Measurements from ENCODE around the gene GOLGA6L2. TPM values are rescaled to one million over a fixed set of nuclear protein-coding genes. Genes with fewer than 3 reads are reported as not detected.
"Not testable (repeated sequence)": the region's sequence is repeated elsewhere in the genome, so short reads cannot be mapped to it uniquely, and the experiment has no call there.

Gene GOLGA6L2
- total RNA-seq, 1 donor from 2014 or later = not detected

DNA sequence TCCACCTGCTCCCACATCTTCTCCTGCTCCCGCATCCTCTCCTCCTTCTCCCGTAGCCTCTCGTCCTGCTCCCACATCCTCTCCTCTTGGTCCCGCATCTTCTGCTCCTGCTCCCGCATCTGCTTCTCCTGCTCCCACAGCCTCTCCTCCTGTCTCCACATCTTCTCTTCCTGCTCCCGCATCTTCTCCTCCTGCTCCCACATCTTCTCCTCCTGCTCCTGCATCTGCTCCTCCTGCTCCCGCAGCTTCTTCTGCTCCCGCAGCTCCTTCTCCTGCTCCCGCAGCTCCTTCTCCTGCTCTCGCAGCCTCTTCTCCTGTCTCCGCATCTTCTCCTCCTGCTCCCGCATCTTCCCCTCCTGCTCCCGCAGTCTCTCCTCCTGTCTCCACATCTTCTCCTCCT, 5.8 kb downstream of the GOLGA6L2 start:
- no peaks in the 10 kb centered on the region for H3K27me3 Mint-ChIP-seq (ENCODE audit: low read depth)
- no peaks in the 10 kb centered on the region for H3K4me1 Mint-ChIP-seq (ENCODE audit: low read depth)
- no peak overlapping the region for H3K27ac Mint-ChIP-seq
- no peaks in the 10 kb centered on the region for H3K36me3 Mint-ChIP-seq (ENCODE audit: low read depth)
- intact Hi-C loops (cut with micrococcal nuclease) = no loop called here
- H3K9me3 Mint-ChIP-seq = no peaks in the 10 kb centered on the region
- no peak overlapping the region for H3K4me3 Mint-ChIP-seq (ENCODE audit: low read depth)
- no peak for DNase-seq (ENCODE audit: low spot score)

DNA sequence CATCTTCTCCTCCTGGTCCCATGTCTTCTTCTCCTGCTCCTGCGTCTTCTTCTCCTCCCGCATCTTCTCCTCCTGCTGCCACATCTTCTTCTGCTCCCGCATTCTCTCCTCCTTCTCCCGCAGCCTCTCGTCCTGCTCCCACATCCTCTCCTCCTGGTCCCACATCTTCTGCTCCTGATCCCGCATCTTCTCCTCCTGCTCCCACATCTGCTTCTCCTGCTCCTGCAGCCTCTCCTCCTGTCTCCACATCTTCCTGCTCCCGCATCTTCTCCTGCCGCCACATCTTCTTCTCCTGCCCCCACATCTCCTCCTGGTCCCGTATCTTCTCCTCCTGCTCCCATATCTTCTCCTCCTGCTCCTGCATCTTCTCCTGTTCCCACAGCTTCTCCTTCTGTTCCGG, 6.4 kb downstream of the GOLGA6L2 start:
- H3K27me3 Mint-ChIP-seq (ENCODE audit: low read depth) = no peaks in the 10 kb centered on the region
- H3K27ac Mint-ChIP-seq = no peak overlapping the region
- intact Hi-C loops (cut with micrococcal nuclease) = no loop called here
- no peaks in the 10 kb centered on the region for H3K4me1 Mint-ChIP-seq (ENCODE audit: low read depth)
- H3K9me3 Mint-ChIP-seq = no peaks in the 10 kb centered on the region
- H3K36me3 Mint-ChIP-seq (ENCODE audit: low read depth) = no peaks in the 10 kb centered on the region
- DNase-seq (ENCODE audit: low spot score) = no peak
- H3K4me3 Mint-ChIP-seq (ENCODE audit: low read depth) = no peak overlapping the region

DNA sequence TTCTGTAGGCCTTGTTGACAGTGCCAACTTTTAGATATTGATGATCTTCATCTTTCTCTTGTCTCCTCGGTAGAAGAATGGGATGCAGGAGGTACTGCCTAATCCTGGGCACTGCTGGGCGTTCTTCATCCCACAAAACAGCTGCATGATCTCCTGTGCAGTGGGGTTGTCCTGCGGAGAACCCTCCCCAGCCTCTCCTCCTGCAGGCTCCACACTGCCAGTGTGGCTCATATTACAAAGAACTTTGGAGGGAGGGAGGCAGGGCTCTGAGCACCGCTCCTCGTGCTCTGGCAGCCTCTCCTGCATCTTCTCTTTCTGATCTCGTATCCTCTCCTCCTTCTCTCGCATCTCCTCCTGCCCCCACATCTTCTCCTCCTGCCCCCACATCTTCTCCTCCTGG, 7.5 kb downstream of the GOLGA6L2 start:
- intact Hi-C loops (cut with micrococcal nuclease) = no loop called here
- no peaks in the 10 kb centered on the region for H3K4me1 Mint-ChIP-seq (ENCODE audit: low read depth)
- H3K4me3 Mint-ChIP-seq (ENCODE audit: low read depth) = no peak overlapping the region
- H3K36me3 Mint-ChIP-seq (ENCODE audit: low read depth) = no peaks in the 10 kb centered on the region
- DNase-seq (ENCODE audit: low spot score) = no peak
- H3K27ac Mint-ChIP-seq = no peak overlapping the region
- H3K9me3 Mint-ChIP-seq = no peaks in the 10 kb centered on the region
- no peaks in the 10 kb centered on the region for H3K27me3 Mint-ChIP-seq (ENCODE audit: low read depth)

DNA sequence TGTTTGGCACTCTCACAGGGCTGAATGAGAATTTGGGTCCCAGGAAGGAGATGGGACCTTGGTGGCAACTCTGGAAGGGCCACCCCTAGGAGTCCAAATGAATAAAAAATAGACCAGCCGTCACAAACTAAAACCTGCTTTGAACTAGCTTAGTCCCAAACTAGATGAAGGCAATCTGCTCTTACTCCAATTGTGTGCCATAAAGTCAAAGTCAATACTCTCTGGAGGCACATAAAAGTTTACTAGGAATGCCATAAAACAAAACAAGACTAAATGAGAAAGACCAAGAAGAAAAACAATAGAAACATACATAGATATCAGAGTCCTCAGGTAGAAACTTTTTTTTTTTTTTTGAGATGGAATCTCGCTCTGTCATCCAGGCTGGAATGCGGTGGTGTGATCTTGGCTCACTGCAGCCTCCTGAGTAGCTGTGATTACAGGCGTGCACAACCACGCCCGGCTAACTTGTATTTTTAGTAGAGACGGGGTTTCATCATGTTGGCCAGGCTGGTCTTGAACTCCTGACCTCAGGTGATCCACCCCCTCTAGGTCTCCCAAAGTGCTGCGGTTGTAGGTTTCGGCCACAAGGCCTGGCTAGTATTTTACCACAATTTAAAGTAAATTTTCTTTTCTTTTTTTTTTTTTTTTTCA, 8.1 kb downstream of the GOLGA6L2 start:
- H3K9me3 Mint-ChIP-seq = no peaks in the 10 kb centered on the region
- H3K27ac Mint-ChIP-seq = no peak overlapping the region
- DNase-seq (ENCODE audit: low spot score) = no peak
- H3K4me3 Mint-ChIP-seq (ENCODE audit: low read depth) = no peak overlapping the region
- no peaks in the 10 kb centered on the region for H3K4me1 Mint-ChIP-seq (ENCODE audit: low read depth)
- intact Hi-C loops (cut with micrococcal nuclease) = no loop called here
- no peaks in the 10 kb centered on the region for H3K27me3 Mint-ChIP-seq (ENCODE audit: low read depth)
- no peaks in the 10 kb centered on the region for H3K36me3 Mint-ChIP-seq (ENCODE audit: low read depth)

DNA sequence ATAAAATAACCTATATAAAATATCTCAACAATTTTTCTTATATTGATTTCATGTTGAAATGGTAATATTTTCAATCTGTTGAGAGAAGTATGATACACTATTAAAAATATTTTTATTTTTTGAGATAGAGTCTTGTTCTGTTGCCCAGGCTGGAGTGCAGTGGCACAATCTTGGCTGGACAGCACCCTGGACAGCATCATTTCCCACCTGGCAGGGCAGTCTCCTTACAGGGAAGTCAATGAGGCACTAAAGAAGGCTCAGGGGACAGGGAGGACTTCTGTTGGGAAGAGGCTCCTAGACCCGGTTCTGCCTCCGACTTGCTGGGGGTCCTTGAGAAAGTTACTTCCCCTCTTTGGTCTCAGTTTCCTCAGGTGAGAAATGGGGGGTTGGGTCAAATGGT, 9.4 kb downstream of the GOLGA6L2 start:
- Mint-ChIP-seq H3K4me3 (ENCODE audit: low read depth) (no peak overlapping the region), H3K27ac (no peak overlapping the region), H3K4me1 (ENCODE audit: low read depth) (no peaks in the 10 kb centered on the region), H3K36me3 (ENCODE audit: low read depth) (no peaks in the 10 kb centered on the region), H3K27me3 (ENCODE audit: low read depth) (no peaks in the 10 kb centered on the region), H3K9me3 (no peaks in the 10 kb centered on the region)
- intact Hi-C loops (cut with micrococcal nuclease) = no loop called here
- DNase-seq (ENCODE audit: low spot score) = no peak

DNA sequence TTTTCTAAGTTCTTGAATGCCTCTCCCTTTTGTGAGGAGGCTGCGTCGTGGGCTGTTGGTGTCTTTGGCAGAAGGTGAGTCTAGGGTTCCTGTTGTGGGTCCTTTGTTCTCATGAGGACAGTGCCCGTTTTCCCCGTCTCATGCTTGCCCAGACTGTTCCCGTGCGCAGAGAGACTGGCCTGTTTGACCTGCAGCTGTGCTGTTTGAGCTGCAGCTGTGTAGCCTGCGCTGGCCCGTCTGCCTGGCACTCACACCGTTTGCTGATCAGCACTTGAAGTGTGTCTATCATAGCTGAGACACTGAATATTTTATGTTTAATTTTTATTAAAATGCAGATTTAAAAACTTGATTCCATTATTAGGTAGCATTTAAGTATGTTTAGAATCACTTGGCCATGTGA, 9.9 kb downstream of the GOLGA6L2 start:
- Mint-ChIP-seq H3K27ac (no peak overlapping the region), H3K4me1 (ENCODE audit: low read depth) (no peaks in the 10 kb centered on the region), H3K27me3 (ENCODE audit: low read depth) (no peaks in the 10 kb centered on the region), H3K9me3 (no peaks in the 10 kb centered on the region), H3K4me3 (ENCODE audit: low read depth) (no peak overlapping the region), H3K36me3 (ENCODE audit: low read depth) (no peaks in the 10 kb centered on the region)
- intact Hi-C loops (cut with micrococcal nuclease) = no loop called here
- DNase-seq (ENCODE audit: low spot score) = no peak

DNA sequence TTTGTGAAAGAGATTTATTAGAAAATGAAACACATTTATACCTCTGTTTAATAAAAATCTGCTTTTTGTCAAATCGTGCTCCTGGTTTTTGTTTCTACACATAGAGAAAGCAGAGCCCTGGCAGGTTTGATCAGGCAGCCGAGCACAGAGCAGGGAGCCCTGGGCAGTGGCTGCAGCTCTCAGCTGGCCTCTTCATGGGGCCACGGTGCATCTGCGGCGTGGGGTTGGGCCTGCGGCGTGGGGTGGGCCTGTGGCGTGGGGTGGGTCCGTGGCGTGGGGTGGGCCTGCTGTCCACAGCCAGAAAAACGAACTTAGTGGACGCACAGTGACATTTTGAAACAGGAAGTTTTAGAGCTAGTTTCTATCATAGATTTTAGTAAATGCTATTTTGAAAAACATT, 10.6 kb downstream of the GOLGA6L2 start:
- H3K4me1 Mint-ChIP-seq (ENCODE audit: low read depth) = no peaks in the 10 kb centered on the region
- no peak overlapping the region for H3K27ac Mint-ChIP-seq
- no peaks in the 10 kb centered on the region for H3K9me3 Mint-ChIP-seq
- no peak overlapping the region for H3K4me3 Mint-ChIP-seq (ENCODE audit: low read depth)
- no peaks in the 10 kb centered on the region for H3K27me3 Mint-ChIP-seq (ENCODE audit: low read depth)
- H3K36me3 Mint-ChIP-seq (ENCODE audit: low read depth) = no peaks in the 10 kb centered on the region
- DNase-seq (ENCODE audit: low spot score) = no peak
- intact Hi-C loops (cut with micrococcal nuclease) = no loop called here

DNA sequence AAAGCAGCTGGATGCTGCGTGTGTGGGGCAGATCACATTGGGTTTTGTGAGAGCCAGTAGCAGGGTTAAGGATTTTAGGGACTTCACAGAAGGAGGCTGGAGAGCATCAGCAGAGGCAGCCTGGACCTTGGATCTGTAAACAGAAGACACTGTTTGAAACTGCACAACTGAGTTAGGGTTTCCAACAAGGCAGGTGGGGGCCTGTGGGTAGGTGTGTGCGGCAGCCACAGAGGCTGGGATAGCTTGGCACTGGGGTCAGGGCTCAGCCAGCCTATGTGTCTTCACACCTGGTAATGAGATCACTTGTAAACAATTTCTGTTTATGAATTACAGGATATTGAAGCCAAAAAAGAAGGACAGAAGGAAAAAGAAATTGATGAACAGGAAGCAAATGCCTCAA, 12.3 kb downstream of the GOLGA6L2 start:
- H3K4me3 Mint-ChIP-seq (ENCODE audit: low read depth); intact Hi-C loops (cut with micrococcal nuclease); H3K36me3 Mint-ChIP-seq (ENCODE audit: low read depth); DNase-seq (ENCODE audit: low spot score); H3K27ac Mint-ChIP-seq; H3K9me3 Mint-ChIP-seq; H3K4me1 Mint-ChIP-seq (ENCODE audit: low read depth); H3K27me3 Mint-ChIP-seq (ENCODE audit: low read depth): not testable (repeated sequence)

DNA sequence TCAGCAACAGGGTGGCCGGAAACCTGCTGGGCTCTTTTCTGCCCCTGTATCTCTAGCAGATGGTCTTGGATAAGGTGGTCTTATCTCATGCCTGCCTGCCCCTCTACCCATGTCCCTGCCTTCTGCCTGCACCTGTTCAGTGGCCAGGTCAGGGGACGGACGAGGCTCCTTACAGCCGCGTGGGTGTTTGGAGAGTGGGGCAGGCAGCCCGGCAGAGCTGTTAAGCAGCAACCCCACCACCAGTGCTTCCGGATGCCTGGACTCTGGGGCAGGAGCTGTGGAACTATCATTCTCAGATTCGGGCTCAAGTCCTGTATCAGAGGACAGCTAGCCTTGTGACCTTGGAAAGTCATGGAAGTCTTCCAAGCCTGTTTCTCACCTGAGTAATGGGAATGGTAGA, 21.7 kb downstream of the GOLGA6L2 start:
- H3K4me1 Mint-ChIP-seq (ENCODE audit: low read depth); H3K36me3 Mint-ChIP-seq (ENCODE audit: low read depth); H3K27me3 Mint-ChIP-seq (ENCODE audit: low read depth); DNase-seq (ENCODE audit: low spot score); H3K9me3 Mint-ChIP-seq; intact Hi-C loops (cut with micrococcal nuclease); H3K4me3 Mint-ChIP-seq (ENCODE audit: low read depth); H3K27ac Mint-ChIP-seq: not testable (repeated sequence)

DNA sequence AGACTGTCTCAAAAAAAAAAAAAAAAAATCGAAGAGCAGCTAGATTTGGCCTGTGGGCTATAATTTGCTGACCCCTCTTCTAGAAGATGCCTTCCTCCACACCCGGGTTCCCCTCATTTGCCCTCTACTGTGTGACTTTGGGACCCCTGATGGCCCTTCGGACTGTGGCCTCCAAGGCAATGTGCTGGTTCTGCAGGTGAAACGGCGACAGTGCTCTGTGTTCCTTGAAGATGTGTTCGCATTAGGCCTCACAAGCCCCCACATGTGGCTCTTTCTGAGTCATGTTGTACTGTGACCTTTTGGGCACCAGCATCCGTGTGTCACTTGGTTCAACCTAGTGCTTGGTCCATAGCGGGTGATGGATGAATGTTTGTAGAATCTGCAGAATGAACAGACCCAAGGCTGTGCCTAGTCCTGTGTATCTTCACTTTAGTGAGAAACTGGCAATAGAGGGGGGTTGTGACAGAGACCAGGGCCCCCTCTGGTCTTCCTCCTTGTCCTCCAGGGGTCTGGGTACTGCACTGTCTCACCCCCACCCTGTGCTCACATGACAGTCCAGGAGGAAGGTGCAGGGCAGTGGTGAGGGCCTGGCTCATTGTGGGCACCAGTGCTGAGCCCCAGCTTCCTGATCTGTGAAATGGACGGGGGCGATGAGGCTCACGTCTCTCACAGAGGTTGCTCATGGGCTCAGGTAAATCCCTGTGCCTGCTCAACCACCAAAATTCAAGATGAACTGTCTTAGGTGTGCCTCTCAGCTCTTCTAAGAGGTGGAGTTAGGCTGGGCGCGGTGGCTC, 22.7 kb downstream of the GOLGA6L2 start:
- DNase-seq (ENCODE audit: low spot score) = no peak
- H3K4me3 Mint-ChIP-seq (ENCODE audit: low read depth) = no peak overlapping the region
- no peaks in the 10 kb centered on the region for H3K9me3 Mint-ChIP-seq
- no peaks in the 10 kb centered on the region for H3K4me1 Mint-ChIP-seq (ENCODE audit: low read depth)
- H3K27ac Mint-ChIP-seq = no peak overlapping the region
- H3K27me3 Mint-ChIP-seq (ENCODE audit: low read depth) = no peaks in the 10 kb centered on the region
- H3K36me3 Mint-ChIP-seq (ENCODE audit: low read depth) = no peaks in the 10 kb centered on the region
- intact Hi-C loops (cut with micrococcal nuclease) = no loop called here

DNA sequence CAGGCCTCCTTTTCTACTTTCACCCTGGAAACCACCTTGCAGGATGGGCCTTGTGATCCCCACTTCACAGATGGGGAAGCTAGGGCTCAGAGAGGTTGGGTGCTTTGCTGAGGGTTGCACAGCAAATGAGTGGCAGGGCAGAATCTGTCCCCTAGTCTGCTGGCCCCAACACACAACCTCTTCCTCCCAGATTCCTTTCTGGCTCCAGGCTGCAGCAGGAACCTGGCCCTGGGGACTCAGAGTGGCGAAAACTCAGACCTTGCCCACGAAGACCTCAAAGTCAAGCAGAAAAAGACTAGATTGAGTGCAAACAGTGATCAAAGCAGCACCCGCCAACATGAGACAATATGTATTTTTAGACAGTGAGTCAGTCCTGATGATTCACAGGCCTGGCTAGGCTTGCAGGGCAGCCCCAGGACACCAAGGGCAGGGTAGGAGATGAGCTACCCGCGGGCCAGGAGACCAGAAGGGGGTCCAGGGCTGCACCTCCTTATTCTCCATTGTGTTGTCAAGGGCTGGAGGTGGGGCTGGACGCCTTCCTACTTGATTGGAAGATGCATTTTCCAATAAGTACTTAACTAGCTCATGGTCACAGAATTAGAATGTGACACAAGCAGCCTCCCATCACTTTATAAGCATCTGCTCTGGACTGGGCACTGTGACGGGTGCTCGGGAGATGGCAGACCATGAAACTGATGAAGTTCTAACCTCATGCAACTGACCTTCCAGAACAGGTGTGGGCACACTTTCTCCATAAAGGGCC, 23.9 kb downstream of the GOLGA6L2 start:
- no peak for DNase-seq (ENCODE audit: low spot score)
- intact Hi-C loops (cut with micrococcal nuclease) = no loop called here
- Mint-ChIP-seq H3K9me3 (no peaks in the 10 kb centered on the region), H3K4me1 (ENCODE audit: low read depth) (no peaks in the 10 kb centered on the region), H3K27me3 (ENCODE audit: low read depth) (no peaks in the 10 kb centered on the region), H3K27ac (no peak overlapping the region), H3K36me3 (ENCODE audit: low read depth) (no peaks in the 10 kb centered on the region), H3K4me3 (ENCODE audit: low read depth) (no peak overlapping the region)

DNA sequence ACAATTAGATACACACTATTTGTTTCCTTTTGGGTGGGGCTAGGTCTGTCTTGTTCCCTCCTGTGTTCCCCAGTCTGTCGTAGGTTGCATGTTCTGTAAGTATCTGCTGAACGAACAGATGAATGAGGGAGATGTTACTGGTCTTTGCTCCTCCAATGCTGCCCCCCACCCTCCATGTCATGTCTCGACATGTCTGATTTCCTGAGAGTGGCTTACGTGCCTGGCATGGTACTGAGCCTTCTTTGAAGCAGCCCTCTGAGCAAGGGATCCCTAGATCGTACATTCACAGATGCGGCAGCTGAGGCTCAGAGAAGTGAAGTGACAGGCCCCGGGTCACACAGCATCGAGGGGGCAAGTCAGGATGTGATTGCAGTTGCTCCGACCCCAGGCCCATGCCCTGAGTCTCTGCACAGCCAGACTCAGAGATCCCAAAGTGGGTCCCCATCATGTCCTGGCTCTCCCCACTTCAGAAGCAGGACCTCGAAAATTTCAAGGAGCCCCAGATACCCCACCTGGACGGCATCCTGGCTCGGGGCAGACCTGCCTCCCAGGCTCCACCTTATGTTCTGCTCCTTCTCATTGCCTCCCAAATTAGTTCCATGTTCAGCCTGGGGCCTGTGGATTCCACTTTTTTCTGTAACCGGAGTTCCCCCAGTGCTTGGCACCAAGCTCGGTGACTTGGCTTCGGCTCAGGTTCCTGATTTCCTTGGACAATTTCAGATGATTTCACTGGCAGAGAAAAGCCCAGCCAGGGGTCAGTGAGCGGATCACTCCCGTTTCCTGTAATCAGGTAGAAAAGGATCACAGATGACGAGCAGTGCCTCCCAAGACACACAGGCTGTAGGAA, 24.7 kb downstream of the GOLGA6L2 start:
- Mint-ChIP-seq H3K4me1 (ENCODE audit: low read depth) (no peaks in the 10 kb centered on the region), H3K4me3 (ENCODE audit: low read depth) (no peak overlapping the region), H3K27me3 (ENCODE audit: low read depth) (no peaks in the 10 kb centered on the region), H3K36me3 (ENCODE audit: low read depth) (no peaks in the 10 kb centered on the region), H3K9me3 (no peaks in the 10 kb centered on the region), H3K27ac (no peak overlapping the region)
- intact Hi-C loops (cut with micrococcal nuclease) = no loop called here
- DNase-seq (ENCODE audit: low spot score) = no peak

Measured in activated T-helper 2 cell treated with anti-CD3 and anti-CD28 coated beads, Interferon-gamma antibody, Interleukin-2, Interleukin-4, amounts not matched to agents 10 μg/mL and 5 μg/mL and 100 μg/mL, durations not matched to agents 14 hours and 24 hours and 36 hours (primary cell).